ENCODE results near the gene INPP1.
"Not testable (repeated sequence)": the region's sequence is repeated elsewhere in the genome, so short reads cannot be mapped to it uniquely, and the experiment has no call there.

The INPP1 gene

GRCh38 chr2:190343536-190344275 is at the start of gene INPP1:
INPP1 (plus strand) TSS chr2:190343589; CDS start chr2:190360103, 16,514 bp downstream.
- DNase-seq: peak; percentile 49

- not testable (repeated sequence) for DNase-seq
Measured at GRCh38 chr2:190297880-190298279, 45.5 kb upstream of the INPP1 start.

GRCh38 chr2:190301032-190301431 is 42.4 kb upstream of the INPP1 start:
- no peak for DNase-seq

DNA sequence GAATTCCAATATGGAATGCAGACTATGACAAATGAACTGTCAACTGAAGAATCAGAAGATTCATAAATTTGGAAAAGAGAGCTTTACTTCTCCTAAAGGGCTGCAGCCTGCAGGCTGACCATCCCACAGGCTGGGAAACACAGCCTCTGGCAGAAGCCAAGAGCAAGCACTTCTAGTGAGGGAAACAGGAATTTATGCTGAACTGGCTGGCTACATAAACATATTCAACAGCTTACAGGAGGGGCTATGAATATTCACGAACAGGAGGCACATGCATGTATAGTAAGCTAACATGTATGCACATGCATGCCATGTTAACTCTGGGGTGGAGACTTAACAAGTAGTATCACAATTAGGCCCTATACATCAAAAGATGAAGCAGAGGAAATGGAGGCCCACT is 41.3 kb upstream of the INPP1 start:
- no peak for DNase-seq

DNA sequence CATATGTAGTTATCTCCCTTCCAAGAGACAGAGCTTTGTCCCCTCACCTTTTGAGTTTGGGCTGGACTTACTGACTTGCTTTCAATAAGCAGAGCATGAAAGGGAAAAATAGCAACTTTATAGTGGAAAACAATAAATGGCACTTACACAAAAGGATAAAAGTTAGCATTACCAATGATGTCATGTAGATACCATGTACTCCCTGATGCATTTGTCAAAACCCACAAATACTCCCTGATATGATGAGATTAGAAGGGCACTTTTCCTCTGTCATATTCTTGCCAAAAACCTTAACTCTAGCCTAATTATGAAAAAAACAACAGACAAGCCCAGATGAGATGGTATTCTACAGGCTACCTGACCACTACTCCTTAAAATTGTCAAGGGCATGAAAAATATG is 39.7 kb upstream of the INPP1 start:
- DNase-seq: no peak

DNA sequence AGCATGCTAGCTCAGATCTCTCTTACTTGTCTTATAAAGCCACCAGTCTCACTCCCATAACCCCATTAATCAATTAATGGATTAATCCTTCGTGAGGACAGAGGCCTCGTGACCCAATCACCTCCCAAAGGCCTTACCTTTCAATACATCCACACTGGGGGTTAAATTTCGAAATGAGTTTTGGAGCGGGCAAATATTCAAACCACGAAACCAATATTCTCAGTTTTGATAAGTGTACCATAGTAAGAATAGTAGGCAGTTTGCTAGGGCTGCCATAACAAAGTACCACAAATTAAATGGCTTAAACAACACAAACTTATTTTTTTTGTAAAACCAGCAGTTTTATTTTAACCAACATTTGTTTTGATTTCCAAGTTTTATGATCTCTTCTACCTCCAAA is 39.0 kb upstream of the INPP1 start:
- DNase-seq: no peak

DNA sequence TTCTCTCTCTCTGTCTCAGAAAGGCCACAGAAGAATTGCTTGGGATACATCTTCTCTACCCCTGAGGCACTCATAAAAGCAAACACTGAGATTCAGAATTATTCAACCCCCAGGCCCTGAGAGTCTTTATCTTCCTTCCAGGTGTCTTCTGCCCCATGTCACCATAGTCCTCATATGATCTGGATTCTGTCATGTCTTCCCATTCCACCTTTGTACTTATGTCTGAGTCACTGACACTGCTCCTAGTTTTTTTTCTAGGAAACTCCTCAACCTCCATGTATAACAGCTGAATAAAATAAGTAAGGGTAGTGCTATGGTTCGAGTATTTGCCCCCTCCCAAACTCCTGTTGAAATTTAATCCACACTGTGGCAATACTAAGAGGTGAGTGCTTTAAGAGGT is 35.4 kb upstream of the INPP1 start:
- DNase-seq: no peak

DNA sequence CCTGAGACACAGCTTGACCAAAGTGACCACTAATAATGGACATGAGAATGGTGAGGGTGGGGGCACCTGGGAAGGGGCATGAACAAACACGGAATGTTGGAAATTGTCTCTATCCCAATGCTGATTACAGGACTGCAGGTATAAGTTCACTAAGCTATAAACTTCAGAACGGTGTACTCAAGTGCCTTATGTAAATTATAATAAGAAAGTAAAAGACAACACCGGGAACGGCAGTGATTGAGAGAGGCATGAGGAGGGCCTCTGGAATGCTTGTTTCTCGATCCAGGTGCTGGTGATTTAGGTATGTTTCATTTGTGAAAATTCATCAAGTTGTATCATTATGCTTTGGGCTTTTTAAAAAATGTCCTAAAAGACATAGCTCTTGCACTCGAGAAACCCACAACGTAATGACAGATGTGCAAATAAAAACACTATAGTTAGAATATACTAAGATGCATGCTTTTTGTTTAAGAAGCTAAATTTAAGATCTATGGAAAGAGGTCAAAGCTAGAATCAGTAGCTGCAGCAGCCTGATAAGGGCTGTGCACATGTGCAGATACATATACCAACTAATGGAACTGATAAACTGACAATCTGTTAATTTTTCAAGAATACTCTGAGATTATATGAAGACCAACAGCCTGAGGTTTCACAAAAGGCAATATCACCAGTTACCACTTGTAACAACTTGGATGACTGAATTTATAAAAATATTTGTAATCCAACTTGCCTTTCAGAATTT is 31.3 kb upstream of the INPP1 start:
- no peak for DNase-seq

DNA sequence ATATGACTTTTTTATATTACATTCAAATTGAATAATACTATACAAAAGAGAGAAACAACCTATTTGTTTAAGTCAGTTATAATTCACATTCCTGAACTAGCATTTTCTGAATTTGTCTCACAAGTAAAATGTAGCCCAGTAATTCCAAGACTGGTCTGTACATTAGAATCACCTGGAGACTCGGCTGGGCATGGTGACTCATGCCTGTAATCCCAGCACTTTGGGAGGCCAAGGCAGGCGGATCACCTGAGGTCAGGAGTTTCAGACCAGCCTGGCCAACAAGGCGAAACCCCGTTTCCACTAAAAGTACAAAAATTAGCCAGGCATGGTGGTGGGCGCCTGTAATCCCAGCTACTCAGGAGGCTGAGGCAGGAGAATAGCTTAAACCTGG is 30.8 kb upstream of the INPP1 start:
- DNase-seq: not testable (repeated sequence)

GRCh38 chr2:190313880-190314279 is 29.5 kb upstream of the INPP1 start:
- no peak for DNase-seq

DNA sequence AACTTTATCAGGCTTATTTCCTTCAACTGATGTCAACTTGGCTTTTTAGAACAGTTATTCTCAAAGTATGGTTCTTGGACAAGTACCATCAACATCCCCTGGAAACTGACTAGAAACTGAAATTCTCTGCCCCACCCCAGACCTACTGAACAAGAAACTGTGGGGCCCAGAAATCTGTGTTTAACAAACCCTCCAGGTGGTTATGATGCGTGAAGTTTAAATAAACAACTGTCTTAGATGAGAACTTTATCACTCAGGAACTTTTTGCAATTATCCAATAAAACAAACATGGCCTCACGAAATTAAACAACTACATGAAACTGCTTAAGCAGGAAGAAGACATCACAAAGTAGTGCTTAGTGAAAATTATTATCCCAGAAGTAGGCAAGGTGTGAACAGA is 28.1 kb upstream of the INPP1 start:
- DNase-seq: no peak

DNA sequence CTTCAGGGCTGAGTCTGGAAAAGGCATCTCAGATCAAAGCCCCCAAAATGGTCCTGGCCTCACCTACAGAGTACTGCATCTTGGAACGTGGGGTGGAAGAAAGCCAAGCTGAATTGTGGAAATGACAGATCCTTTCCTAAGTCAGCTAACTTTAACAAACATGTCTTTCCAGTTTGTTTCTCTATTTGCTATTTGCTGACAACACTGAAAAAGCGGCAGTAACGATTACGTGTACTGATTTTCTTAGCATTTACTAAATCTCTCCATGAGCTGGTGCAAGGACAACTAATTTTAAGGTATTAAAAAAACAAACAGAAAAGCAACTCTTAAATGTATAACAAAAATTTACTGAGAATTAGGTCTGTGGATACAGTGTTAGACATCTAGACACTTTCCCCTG is 24.9 kb upstream of the INPP1 start:
- no peak for DNase-seq

GRCh38 chr2:190318931-190319554 is 24.3 kb upstream of the INPP1 start:
- DNase-seq: peak; percentile 46

DNA sequence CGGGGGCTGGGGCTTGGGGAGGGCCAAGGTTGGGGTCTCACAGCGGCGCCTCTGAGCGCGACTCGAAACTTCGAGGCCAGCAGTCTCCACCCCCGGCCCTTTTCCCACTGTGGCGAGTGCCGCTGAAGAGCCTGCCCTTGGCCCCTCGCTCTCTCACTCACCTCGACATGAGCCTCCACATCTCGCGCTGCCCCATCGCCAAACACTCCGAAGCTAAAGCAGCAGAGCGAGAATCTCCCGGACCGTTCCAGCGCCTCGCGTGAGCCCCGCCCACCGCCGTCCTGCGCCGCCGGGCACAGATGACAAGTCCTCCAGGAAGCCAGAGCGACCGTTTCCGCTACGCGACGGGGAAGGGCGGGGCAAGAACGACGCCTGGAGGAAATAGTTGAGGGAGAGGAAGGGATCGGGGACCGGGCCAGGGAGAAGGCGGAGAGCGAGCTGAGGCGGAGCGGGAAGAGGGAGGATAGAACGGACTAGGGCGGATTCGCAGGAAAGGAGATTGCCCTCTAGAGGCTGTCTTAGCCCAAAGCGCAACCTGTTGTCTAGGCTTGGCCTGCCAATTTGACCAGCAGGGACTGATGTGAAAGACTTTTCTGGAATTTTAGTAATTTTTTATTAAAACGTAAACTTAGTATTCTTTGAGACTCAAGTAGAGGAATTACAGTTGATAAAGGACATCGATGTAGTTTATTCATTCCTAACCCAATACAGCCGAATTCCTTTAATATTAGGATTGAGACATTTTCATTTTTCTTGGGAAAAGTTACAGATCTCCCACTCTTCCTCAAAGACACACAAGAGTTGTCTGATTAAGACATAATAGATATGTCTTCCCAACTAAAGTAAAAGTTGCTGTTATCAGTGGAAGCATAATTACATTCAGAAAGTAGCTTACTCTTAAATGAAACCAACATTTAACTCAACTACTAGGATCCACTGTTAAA is 23.6 kb upstream of the INPP1 start, which contains the start of gene HIBCH:
Gene HIBCH, minus strand, starts transcription at position 272 of the 944 bp plus-strand sequence. Its CDS starts 76 bp downstream, at position 196.
- DNase-seq: peak; percentile 91

GRCh38 chr2:190320696-190321095 is 22.7 kb upstream of the INPP1 start:
- no peak for DNase-seq

DNA sequence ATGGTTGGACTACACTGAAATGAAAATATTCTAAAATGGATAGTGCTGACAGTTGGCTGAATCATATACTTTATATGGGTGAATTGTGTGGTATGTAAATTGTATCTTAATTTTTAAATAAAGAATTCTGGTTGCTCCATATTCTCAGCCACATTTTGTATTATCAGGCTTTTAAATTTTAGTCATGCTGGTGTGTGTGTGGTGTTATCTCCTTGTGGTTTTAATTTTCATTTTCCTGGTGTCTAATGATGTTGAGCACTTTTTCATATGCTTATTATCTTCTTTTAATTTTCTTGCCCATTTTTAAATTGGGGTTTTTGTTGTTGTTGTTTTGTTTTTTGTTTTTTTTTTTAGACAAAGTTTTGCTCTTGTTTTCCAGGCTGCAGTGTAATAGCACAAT is 20.0 kb upstream of the INPP1 start:
- no peak for DNase-seq

- no peak for DNase-seq
Measured at GRCh38 chr2:190325588-190325987, 17.8 kb upstream of the INPP1 start.

DNA sequence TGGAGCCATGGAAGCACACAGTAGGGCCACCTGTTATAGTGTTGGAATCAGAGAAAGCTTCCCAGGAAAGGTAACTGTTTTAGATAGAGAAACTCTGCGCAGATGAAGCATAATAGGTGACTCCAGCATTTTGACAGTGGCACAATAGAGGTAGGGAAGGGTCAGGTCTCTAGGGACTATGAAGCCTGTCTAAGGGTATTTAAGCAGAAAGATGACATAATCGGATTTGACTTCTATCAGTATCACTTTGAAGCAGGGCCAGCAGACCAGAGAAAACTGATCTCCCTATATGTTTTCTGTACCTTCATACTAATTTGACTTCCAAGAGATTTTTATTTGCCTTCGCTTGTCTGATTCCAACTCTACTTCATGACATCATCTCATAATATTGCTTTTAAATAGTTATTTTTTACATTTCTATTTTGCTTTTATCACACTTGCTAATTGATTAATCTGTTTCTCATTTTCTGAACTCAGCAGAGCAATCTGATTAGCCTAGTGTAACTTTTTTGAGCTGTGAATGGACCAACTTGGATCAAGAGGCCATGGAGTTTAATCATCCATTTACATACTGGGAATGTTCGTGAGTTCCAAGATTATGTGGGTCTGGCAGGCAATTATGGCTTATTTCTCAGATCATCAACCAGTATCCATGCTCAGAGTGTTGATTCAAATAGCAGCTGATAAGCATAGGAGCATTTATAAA is 15.4 kb upstream of the INPP1 start:
- no peak for DNase-seq

- DNase-seq: no peak
Measured at GRCh38 chr2:190328573-190329147, 14.7 kb upstream of the INPP1 start.

DNA sequence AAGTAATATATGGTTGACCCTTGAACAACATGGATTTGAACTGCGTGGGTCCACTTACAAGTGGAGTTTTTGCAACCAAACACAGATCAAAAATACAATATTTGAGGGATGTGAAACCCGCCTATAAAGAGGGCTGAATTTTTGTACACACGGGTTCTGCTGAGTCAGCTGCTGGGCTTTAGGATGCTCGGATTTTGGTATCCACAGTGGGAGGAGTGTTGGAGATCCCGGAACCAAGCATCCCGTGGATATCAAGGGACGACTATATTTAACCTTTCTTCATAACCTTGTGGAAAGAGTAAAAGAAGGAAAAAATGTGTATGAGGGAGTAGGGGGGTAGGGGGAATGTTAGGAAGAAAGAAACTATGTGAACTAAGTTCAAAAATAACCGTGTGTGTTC is 10.0 kb upstream of the INPP1 start:
- DNase-seq: no peak

GRCh38 chr2:190333928-190334327 is 9.5 kb upstream of the INPP1 start:
- no peak for DNase-seq

Measured in CD4-positive, alpha-beta T cell treated with Interleukin-17A for 4 hours (primary cell).